GF-D8 (cell line): ENCODE measurements around the gene VEPH1.
"Not testable (repeated sequence)": the region's sequence is repeated elsewhere in the genome, so short reads cannot be mapped to it uniquely, and the experiment has no call there.

Experiments used
- DNase-seq: peaks from one replicate; lab custom pipeline; 2025; lab: John Stamatoyannopoulos, UW

Gene VEPH1

DNA sequence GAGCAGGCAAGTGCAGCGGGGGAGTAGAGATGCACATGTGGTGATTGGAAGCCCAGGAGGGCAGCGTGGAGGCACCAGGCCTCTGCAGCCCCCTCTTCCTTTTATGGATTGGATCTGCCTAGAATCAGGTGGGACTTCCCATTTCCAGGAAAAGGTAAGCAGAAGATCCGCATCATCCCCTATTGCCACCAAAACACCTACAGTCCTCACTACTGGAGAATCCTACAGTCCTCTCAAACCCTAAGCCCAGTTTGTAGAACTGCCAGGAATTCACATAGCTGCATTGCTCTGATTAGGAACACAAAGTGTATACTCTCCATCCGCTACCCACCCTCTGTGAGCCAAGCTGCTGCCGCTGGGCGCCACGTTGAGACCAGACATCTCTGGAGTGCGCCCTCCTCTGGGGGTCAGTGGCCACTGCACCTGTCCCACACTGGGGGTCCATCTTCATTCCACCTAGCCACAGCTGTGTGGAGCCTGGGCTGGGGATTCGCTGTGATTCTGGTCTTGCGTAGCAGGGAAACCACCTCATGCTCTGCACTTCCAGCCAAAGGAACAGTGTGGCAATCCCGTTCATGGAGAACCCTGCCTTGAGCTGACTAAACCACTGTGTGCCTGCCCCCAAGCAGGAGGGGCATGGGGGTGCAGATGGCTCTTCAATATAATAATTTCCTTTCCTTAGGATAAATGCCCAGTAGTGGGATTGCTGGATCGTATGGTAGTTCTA, 155.5 kb downstream of the VEPH1 start:
- no peak for DNase-seq

DNA sequence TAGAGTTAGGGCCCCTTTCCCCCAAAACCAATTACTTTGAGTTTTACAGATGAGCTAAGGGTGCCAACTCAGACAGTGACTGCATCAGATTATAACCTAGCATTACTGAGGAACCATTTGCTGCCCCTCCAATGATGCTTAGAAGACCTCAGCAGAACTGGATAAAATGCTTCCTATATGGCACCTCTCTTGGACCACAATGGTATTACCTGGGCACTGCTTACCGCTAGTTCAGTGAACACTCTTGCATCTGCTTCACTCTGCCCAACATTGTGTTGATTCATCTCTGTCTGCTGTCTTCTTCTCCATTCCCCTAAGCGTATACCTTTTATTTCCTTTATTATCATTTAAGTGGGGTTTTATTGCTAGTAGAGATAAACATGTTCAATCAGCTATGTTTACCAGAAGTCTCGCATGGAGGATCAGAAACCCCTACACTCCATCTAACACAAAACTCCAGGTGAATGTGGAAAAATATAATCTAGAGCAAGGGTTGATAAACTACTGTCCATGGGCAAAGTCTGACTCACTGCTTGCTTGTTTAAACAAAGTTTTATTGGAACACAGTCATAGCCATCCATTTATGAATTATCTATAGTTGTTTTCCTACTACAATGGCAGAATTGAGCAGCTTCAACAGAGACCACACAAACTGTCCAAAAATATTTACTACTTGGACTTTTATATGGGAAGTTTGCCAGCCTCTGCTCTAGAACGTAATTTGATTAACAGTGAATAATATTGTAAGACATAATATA, 166.8 kb downstream of the VEPH1 start:
- DNase-seq, result no peak

DNA sequence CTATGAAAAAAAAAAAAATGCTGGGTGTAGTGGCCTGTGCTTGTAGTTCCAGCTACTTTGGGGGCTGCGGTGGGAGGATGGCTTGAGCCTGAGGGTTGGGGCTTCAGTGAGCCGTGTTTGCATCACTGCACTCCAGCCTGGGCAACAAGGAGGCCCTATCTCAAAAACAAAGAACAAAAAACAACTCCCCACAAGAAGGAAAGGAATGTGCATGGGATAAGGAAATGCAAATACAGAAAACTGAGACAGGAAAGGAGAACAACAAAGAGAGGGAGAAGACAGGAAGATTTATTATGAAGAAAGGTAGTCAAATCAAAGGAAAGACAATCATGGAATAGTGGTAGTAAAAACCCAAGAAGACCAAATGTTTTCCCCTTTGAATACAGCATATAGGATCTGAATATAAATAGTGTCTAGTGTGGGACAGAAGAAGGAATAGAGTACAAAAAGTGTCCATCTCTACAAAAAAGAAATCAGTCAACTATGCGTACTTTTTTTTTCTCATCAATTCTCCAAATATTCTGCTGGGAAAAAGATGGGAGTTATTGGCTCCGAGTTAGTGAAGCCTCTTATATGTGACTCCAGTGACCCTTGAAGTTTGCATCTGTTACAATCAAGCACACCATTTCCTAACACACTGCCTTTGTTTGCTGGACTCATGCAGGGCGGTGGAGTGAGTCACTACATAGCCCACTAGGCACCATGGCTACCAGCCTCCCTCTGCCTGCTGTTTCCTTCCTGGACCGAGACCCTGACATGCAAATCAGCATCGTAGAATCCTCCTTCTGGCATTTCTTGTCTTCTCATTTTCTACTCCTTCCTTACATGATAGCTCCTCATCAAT, 167.8 kb downstream of the VEPH1 start:
- DNase-seq, result no peak

- DNase-seq, result no peak
These were observed 169.6 kb downstream of the VEPH1 start for GRCh38 chr3:157333551-157333991.

- DNase-seq, result no peak
These were observed 173.0 kb downstream of the VEPH1 start for GRCh38 chr3:157330206-157330605.

- DNase-seq, result no peak
These were observed 173.7 kb downstream of the VEPH1 start for GRCh38 chr3:157329551-157329950.

DNA sequence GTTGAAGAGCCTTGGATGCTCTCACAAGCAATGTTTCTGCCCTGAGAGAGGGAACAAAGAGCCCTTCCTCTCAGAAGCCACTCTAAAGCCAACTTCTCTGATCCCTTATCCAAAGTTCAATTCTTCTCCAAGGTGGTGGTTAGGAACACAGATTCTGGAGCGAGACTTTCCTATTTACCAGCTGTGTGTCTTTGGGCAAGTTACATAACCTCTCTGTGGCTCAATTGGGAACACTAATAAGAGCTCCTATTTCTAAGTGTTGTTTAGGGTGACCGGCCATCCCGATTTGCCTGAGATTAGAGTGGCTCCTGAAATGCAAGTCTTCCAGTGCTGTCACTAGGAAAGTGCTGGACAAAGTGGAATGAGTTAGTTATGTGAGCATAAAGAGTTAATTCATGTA, 175.4 kb downstream of the VEPH1 start:
- DNase-seq, result no peak

DNA sequence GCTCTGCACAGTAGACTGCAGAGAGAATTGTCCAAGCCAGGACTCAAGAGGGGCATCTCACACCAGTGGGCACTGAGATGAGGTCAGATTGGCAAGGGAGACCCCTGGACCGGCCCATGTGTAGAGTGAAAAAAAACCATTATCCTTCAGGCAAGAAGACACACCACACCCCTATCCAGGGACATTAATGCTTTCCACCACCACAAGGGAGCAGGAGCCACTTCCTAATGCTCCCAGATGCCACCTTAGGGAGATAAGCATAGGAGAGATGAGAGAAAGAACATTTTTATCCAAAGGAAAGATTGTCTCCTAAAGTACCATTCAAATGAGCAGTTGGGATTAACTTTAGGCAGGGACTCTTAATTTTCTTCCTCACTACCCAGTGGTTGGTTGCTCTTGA, 176.2 kb downstream of the VEPH1 start:
- DNase-seq, result no peak

DNA sequence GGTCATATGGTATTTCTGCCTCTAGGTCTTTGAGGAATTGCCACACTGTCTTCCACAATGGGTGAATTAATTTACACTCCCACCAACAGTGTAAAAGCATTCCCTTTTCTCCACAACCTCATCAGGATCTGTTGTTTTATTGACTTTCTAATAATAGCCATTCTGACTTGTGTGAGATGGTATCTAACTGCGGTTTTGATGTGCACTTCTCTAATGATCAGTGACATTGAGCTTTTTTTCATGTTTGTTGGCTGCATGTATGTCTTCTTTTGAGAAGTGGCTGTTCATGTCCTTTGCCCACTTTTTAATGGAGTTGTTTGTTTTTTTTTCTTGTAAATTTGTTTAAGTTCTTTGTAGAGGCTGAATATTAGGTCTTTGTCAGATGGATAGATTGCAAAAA, 178.3 kb downstream of the VEPH1 start:
- not testable (repeated sequence) for DNase-seq

DNA sequence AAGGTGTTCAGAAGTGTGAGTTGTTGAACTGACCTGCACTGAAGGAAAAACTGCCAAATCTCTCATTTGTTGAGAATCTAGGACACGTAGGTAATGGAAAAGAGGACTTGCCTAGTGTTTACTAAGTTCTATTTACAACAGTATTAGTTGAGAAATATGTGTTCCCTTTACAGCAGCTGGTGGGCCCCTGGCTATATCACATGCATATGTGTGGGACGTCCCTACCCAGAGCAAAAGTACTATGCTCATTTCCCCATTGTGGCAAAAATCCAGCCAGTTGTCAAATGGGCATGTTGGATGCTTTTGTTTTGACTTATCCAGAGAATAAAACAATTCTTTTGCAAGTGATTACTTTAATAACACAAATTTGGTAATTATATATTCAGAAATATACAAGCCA, 179.9 kb downstream of the VEPH1 start:
- no peak for DNase-seq

- DNase-seq, result no peak
These were observed 183.5 kb downstream of the VEPH1 start for GRCh38 chr3:157319672-157320071.

- DNase-seq, result no peak
These were observed 184.5 kb downstream of the VEPH1 start for GRCh38 chr3:157318639-157319288.

GRCh38 chr3:157317895-157318294, 185.3 kb downstream of the VEPH1 start:
- DNase-seq, result no peak

- DNase-seq, result no peak
These were observed 190.0 kb downstream of the VEPH1 start for GRCh38 chr3:157313186-157313585.

- DNase-seq, result no peak
These were observed 190.9 kb downstream of the VEPH1 start for GRCh38 chr3:157312376-157312745.

GRCh38 chr3:157311633-157312375, 191.4 kb downstream of the VEPH1 start:
- DNase-seq, result no peak

DNA sequence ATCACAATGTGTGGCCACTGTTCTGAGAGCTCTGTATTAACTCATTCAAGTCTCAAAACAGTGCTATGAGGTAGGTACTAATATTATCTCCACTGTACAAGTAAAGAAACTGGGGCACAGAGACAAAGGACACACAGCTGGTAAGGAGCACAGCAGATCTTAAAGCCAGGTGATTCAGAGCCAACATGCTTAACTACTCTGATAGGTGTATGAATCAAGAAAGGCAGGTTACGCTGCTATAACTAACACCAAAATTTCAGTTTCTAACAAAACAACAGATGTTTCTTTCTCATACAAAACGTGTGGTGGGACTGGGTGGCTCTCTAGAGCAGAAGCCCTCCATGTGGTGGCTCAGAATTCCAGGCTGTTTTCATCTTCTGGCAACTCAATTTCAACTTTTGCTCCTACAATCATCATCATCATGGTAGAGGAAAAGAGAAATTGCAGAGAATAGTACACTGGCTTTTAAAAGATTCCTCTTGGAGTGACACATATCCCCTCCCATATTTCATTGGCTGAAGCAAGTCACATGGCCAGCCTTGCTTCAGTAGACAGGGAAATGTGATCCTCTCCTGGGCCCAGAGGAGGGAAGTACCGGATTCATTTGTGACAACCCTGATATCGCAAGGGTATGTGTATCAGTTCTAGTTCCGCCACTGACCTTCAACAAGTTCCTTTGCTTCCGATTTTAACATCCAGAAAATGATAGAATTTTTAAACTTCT, 192.7 kb downstream of the VEPH1 start:
- no peak for DNase-seq

GRCh38 chr3:157306502-157306901, 196.7 kb downstream of the VEPH1 start:
- DNase-seq, result no peak

DNA sequence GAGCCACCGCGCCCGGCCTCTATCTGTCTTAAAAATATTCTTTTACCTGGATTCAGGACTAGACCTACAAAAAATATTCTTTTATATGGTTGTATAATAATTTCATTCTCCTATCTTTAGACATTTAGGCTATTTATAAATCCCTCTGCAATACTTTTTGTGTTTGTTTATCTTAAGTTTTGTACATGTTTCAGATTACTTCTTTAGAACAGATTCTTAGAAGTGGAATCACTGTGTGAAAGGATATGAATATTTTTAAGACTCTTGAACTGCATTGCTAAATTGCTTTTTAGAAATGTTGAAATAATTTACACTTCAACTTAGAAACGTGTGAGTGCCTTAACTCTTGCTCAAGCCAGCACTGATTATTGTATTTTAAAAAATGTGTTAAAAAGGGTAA, 197.8 kb downstream of the VEPH1 start:
- no peak for DNase-seq

GRCh38 chr3:157301755-157302154, 201.5 kb downstream of the VEPH1 start:
- DNase-seq, result no peak
